Endodermal cell (in vitro differentiated cells): ENCODE results near the gene KIFAP3. TPM values are rescaled to one million over a fixed set of nuclear protein-coding genes. Genes with fewer than 3 reads are reported as not detected.

ENCODE experiments used
- DNase-seq: peaks from one replicate; pipeline ENCODE4 v3.0.0-alpha.2; 2017
- H3K27ac ChIP-seq: 2 replicates; pipeline ENCODE4 v1.5.1; 2013; ENCODE audit warnings: mild to moderate bottlenecking, low read depth, low read length, moderate library complexity
- H3K27me3 ChIP-seq: 2 replicates; pipeline ENCODE4 v1.6.1; 2013; ENCODE audit warnings: mild to moderate bottlenecking, low read length, moderate library complexity; ENCODE audit not compliant: insufficient read depth, control insufficient read depth, poor library complexity, severe bottlenecking
- H3K36me3 ChIP-seq: 2 replicates; pipeline ENCODE4 v1.7.0; 2013; ENCODE audit warnings: mild to moderate bottlenecking, low read length, moderate library complexity; ENCODE audit not compliant: control insufficient read depth, insufficient read depth
- H3K4me1 ChIP-seq: one replicate; pipeline ENCODE4 v1.7.0; 2013; ENCODE audit warnings: low read length; ENCODE audit not compliant: control insufficient read depth, insufficient read depth
- H3K4me3 ChIP-seq: 2 replicates; pipeline ENCODE4 v1.5.1; 2013; ENCODE audit warnings: mild to moderate bottlenecking, low read length, moderate library complexity
- H3K9ac ChIP-seq: 2 replicates; pipeline ENCODE4 v1.6.1; 2013; ENCODE audit warnings: mild to moderate bottlenecking, low read length, moderate library complexity; ENCODE audit not compliant: poor library complexity, severe bottlenecking; ENCODE audit errors: extremely low read depth
- H3K9me3 ChIP-seq: 2 replicates; pipeline ENCODE4 v1.6.1; 2013; ENCODE audit warnings: mild to moderate bottlenecking, low read length, moderate library complexity; ENCODE audit not compliant: control insufficient read depth
- H3K27ac Mint-ChIP-seq: 2 replicates; pipeline ENCODE4 v1.8.0; 2020; ENCODE audit warnings: mixed read lengths
- H3K27me3 Mint-ChIP-seq: 2 replicates; pipeline ENCODE4 v1.8.0; 2021; ENCODE audit warnings: mild to moderate bottlenecking, mixed read lengths; ENCODE audit not compliant: insufficient read depth
- H3K36me3 Mint-ChIP-seq: 2 replicates; pipeline ENCODE4 v1.8.0; 2020; ENCODE audit warnings: low read depth, mixed read lengths
- H3K4me1 Mint-ChIP-seq: 2 replicates; pipeline ENCODE4 v1.8.0; 2020; ENCODE audit warnings: mixed read lengths
- H3K4me3 Mint-ChIP-seq: 2 replicates; pipeline ENCODE4 v1.8.0; 2020; ENCODE audit warnings: mild to moderate bottlenecking, moderate library complexity, mixed read lengths
- H3K9me3 Mint-ChIP-seq: 2 replicates; pipeline ENCODE4 v1.8.0; 2020; ENCODE audit warnings: mild to moderate bottlenecking, mixed read lengths
- WGBS, 2 experiments: methylation state at CpG; one replicate each; pipeline versions ENCODE4 v1.1.5 to v1.1.7; 2013; ENCODE audit warnings: missing lambda C conversion rate in 2 of 2, mixed read lengths in 1 of 2; ENCODE audit not compliant: insufficient coverage in 1 of 2, insufficient read length in 1 of 2; 5-methylcytosine and 5-hydroxymethylcytosine counted together
- total RNA-seq, 2 donors: library from RNA; stranded (reverse); fragmentation: NEBNext Ultra II Directional in 1 of 2; extraction: Animal tissue kit (Norgen Biotek cat#: 25700) in 1 of 2; gene quantifications; 2 replicates in 1 of 2; 3 replicates in 1 of 2; pipeline ENCODE4 v1.2.1, GENCODE V29; 2021
- TF ChIP-seq, protein P1 (sequence below): fragments of 200-600 bp; sonication (generic); conservative IDR thresholded peaks from 2 replicates; pipeline ENCODE4 v1.5.0; 2021; ENCODE audit warnings: antibody characterized with exemption, mild to moderate bottlenecking

Gene KIFAP3
- total RNA-seq, 2 donors from 2014 or later: 8.9 to 14.5 TPM

- H3K27ac ChIP-seq: no peak overlapping the region
- TF ChIP-seq, protein P1, sequence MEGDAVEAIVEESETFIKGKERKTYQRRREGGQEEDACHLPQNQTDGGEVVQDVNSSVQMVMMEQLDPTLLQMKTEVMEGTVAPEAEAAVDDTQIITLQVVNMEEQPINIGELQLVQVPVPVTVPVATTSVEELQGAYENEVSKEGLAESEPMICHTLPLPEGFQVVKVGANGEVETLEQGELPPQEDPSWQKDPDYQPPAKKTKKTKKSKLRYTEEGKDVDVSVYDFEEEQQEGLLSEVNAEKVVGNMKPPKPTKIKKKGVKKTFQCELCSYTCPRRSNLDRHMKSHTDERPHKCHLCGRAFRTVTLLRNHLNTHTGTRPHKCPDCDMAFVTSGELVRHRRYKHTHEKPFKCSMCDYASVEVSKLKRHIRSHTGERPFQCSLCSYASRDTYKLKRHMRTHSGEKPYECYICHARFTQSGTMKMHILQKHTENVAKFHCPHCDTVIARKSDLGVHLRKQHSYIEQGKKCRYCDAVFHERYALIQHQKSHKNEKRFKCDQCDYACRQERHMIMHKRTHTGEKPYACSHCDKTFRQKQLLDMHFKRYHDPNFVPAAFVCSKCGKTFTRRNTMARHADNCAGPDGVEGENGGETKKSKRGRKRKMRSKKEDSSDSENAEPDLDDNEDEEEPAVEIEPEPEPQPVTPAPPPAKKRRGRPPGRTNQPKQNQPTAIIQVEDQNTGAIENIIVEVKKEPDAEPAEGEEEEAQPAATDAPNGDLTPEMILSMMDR: no peak
- no peak overlapping the region for H3K27ac Mint-ChIP-seq
- H3K27me3 ChIP-seq: no peaks in the 10 kb centered on the region
- H3K9me3 Mint-ChIP-seq: no peaks in the 10 kb centered on the region
- H3K36me3 ChIP-seq: no peaks in the 10 kb centered on the region
- no peaks in the 10 kb centered on the region for H3K36me3 Mint-ChIP-seq
- H3K4me3 ChIP-seq: no peak overlapping the region
- peaks cover 21% of the 10 kb centered on the region for H3K4me1 Mint-ChIP-seq
- DNase-seq: no peak
- peaks cover 13% of the 10 kb centered on the region for H3K27me3 Mint-ChIP-seq
- no peaks in the 10 kb centered on the region for H3K9me3 ChIP-seq
- H3K4me3 Mint-ChIP-seq: no peak overlapping the region
- H3K4me1 ChIP-seq: peaks cover 6% of the 10 kb centered on the region
- H3K9ac ChIP-seq: no peak overlapping the region
Observed at GRCh38 chr1:169900571-169900970, 173.9 kb downstream of the KIFAP3 start.

DNA sequence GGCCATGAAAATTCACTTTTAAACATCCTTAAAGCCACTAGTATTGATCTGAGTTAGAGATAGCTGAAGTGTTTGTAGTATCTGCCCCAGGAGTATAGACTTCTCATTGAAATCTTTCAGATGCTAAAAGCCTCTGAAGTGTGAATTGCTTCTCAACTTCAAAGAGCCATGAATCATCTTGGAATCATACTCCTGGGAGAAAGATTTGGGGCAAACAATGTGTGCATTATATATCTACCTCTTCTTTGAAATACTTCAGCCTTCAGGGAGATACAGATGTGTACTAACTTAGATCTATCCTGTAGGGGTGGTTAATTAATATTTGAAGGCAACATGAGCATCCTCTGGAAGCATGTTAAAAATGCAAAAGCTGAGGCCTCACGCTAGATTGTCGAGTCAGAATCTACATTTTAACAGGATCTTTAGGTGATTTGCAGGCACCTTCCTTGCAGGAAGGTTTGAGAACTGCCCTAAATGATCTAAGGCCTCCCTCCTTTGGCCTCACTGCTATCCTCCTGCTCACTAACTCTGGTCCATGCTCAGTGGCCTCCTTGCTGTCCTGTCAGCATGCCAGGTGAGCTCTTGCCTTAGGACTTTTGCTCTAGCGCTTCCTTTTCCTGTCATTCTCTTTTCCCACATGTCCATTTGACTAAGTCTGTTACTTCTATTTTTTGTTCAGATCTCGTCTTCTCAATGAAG, 174.8 kb downstream of the KIFAP3 start:
- Histone ChIP-seq H3K9ac (no peak overlapping the region), H3K4me1 (peaks cover 6% of the 10 kb centered on the region), H3K27me3 (no peaks in the 10 kb centered on the region), H3K27ac (no peak overlapping the region), H3K4me3 (no peak overlapping the region), H3K9me3 (no peaks in the 10 kb centered on the region), H3K36me3 (no peaks in the 10 kb centered on the region)
- H3K4me3 Mint-ChIP-seq: no peak overlapping the region
- WGBS, 2 experiments: 60% methylated on average over 4 of the region's 4 CpGs
- TF ChIP-seq, protein P1: no peak
- peaks cover 13% of the 10 kb centered on the region for H3K27me3 Mint-ChIP-seq
- DNase-seq: peak; percentile 51
- peaks cover 21% of the 10 kb centered on the region for H3K4me1 Mint-ChIP-seq
- no peaks in the 10 kb centered on the region for H3K9me3 Mint-ChIP-seq
- H3K27ac Mint-ChIP-seq: no peak overlapping the region
- H3K36me3 Mint-ChIP-seq: no peaks in the 10 kb centered on the region

DNA sequence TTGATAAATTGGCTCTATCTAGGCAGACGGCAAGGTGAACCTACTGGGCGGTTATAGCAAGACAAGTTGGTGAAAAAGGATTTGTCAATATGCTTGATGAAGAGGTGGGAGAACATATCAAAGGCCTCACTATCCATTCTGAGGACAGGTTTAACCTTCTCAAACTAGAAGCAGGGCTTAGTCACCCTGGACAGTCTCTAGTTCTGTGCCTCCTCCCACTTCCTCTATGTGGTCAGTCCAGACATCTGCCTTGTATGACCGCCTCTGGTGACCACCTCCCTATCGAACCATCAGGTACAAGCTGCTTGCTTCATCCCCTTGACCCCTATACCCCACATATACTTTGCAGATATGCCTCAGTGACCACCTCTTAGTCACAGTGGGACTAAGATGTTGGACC, 178.5 kb downstream of the KIFAP3 start:
- TF ChIP-seq, protein P1: no peak
- no peaks in the 10 kb centered on the region for H3K36me3 Mint-ChIP-seq
- H3K36me3 ChIP-seq: no peaks in the 10 kb centered on the region
- no peak overlapping the region for H3K9ac ChIP-seq
- H3K4me3 ChIP-seq: no peak overlapping the region
- no peak overlapping the region for H3K4me3 Mint-ChIP-seq
- no peaks in the 10 kb centered on the region for H3K9me3 Mint-ChIP-seq
- H3K27ac Mint-ChIP-seq: no peak overlapping the region
- H3K9me3 ChIP-seq: no peaks in the 10 kb centered on the region
- H3K4me1 Mint-ChIP-seq: peaks cover 26% of the 10 kb centered on the region
- H3K27me3 Mint-ChIP-seq: peaks cover 17% of the 10 kb centered on the region
- no peak for DNase-seq
- no peaks in the 10 kb centered on the region for H3K27me3 ChIP-seq
- H3K27ac ChIP-seq: no peak overlapping the region
- H3K4me1 ChIP-seq: peaks cover 4% of the 10 kb centered on the region
- WGBS, 2 experiments: 89 to 100% methylated on average over 1 to 4 of the region's 4 CpGs
